Mononuclear cell (primary cell): Measurements from ENCODE around the gene MTFR1L. TPM values are rescaled to one million over a fixed set of nuclear protein-coding genes. Genes with fewer than 3 reads are reported as not detected.

ENCODE experiments used
- H3K27me3 ChIP-seq: 2 replicates; pipeline ENCODE4 v1.6.0; 2011; ENCODE audit warnings: low read length, control low read depth; ENCODE audit not compliant: insufficient read depth
- H3K4me1 ChIP-seq: 2 replicates; pipeline ENCODE4 v1.5.1; 2011; ENCODE audit warnings: mild to moderate bottlenecking, low read length, control low read depth; ENCODE audit not compliant: insufficient read depth
- H3K4me3 ChIP-seq: 2 replicates; pipeline ENCODE4 v1.5.1; 2011; ENCODE audit warnings: mild to moderate bottlenecking, low read length, moderate library complexity
- H3K9me3 ChIP-seq: 2 replicates; pipeline ENCODE4 v1.5.1; 2011; ENCODE audit warnings: low read depth, mild to moderate bottlenecking, control low read depth, low read length
- total RNA-seq: library from RNA; depleted of rRNA; stranded (reverse); fragments of >200 nt; gene quantifications from one replicate; pipeline ENCODE4 v1.2.3, GENCODE V29; 2012

The MTFR1L gene
- total RNA-seq, 1 donor: 17.0 TPM

- H3K4me1 ChIP-seq: no peaks in the 10 kb centered on the region
- no peaks in the 10 kb centered on the region for H3K27me3 ChIP-seq
- no peak overlapping the region for H3K4me3 ChIP-seq
- no peaks in the 10 kb centered on the region for H3K9me3 ChIP-seq
Measured at GRCh38 chr1:25782608-25783201, 37.0 kb upstream of the MTFR1L start.

- no peaks in the 10 kb centered on the region for H3K9me3 ChIP-seq
- no peaks in the 10 kb centered on the region for H3K27me3 ChIP-seq
- no peak overlapping the region for H3K4me3 ChIP-seq
- no peaks in the 10 kb centered on the region for H3K4me1 ChIP-seq
Measured at GRCh38 chr1:25784575-25785051, 35.1 kb upstream of the MTFR1L start.

- H3K27me3 ChIP-seq: no peaks in the 10 kb centered on the region
- no peaks in the 10 kb centered on the region for H3K9me3 ChIP-seq
- no peak overlapping the region for H3K4me3 ChIP-seq
Measured at GRCh38 chr1:25785333-25786067, 34.3 kb upstream of the MTFR1L start.

GRCh38 chr1:25786887-25787759 lies 32.6 kb upstream of the MTFR1L start:
- no peaks in the 10 kb centered on the region for H3K27me3 ChIP-seq
- H3K4me3 ChIP-seq: no peak overlapping the region

More at GRCh38 chr1:25785333-25786067, 34.3 kb upstream of the MTFR1L start:
- H3K4me1 ChIP-seq: no peaks in the 10 kb centered on the region

GRCh38 chr1:25787760-25788166 lies 32.0 kb upstream of the MTFR1L start:
- H3K27me3 ChIP-seq: no peaks in the 10 kb centered on the region
- H3K4me3 ChIP-seq: no peak overlapping the region

More at GRCh38 chr1:25786887-25787759, 32.6 kb upstream of the MTFR1L start:
- Histone ChIP-seq H3K9me3 (no peaks in the 10 kb centered on the region), H3K4me1 (no peaks in the 10 kb centered on the region)

GRCh38 chr1:25790472-25790871 lies 29.3 kb upstream of the MTFR1L start:
- Histone ChIP-seq H3K4me1 (no peaks in the 10 kb centered on the region), H3K4me3 (no peak overlapping the region), H3K27me3 (no peaks in the 10 kb centered on the region), H3K9me3 (no peaks in the 10 kb centered on the region)

More at GRCh38 chr1:25787760-25788166, 32.0 kb upstream of the MTFR1L start:
- Histone ChIP-seq H3K4me1 (no peaks in the 10 kb centered on the region), H3K9me3 (no peaks in the 10 kb centered on the region)

GRCh38 chr1:25792115-25792514 lies 27.6 kb upstream of the MTFR1L start:
- H3K4me1 ChIP-seq: peaks cover 12% of the 10 kb centered on the region
- no peaks in the 10 kb centered on the region for H3K9me3 ChIP-seq
- H3K4me3 ChIP-seq: no peak overlapping the region
- no peaks in the 10 kb centered on the region for H3K27me3 ChIP-seq

GRCh38 chr1:25793585-25794170 lies 26.1 kb upstream of the MTFR1L start:
- peaks cover 18% of the 10 kb centered on the region for H3K4me1 ChIP-seq
- H3K4me3 ChIP-seq: no peak overlapping the region
- H3K9me3 ChIP-seq: no peaks in the 10 kb centered on the region
- H3K27me3 ChIP-seq: no peaks in the 10 kb centered on the region

- Histone ChIP-seq H3K4me3 (no peak overlapping the region), H3K9me3 (no peaks in the 10 kb centered on the region), H3K4me1 (peaks cover 21% of the 10 kb centered on the region), H3K27me3 (no peaks in the 10 kb centered on the region)
Measured at GRCh38 chr1:25794325-25794724, 25.4 kb upstream of the MTFR1L start.

GRCh38 chr1:25795211-25795610 lies 24.5 kb upstream of the MTFR1L start:
- Histone ChIP-seq H3K9me3 (no peaks in the 10 kb centered on the region), H3K4me1 (peaks cover 26% of the 10 kb centered on the region), H3K27me3 (no peaks in the 10 kb centered on the region), H3K4me3 (no peak overlapping the region)

GRCh38 chr1:25795946-25796810 lies 23.6 kb upstream of the MTFR1L start:
- Histone ChIP-seq H3K4me1 (peaks cover 34% of the 10 kb centered on the region), H3K27me3 (no peaks in the 10 kb centered on the region), H3K4me3 (no peak overlapping the region), H3K9me3 (no peaks in the 10 kb centered on the region)

GRCh38 chr1:25796811-25797458 lies 22.8 kb upstream of the MTFR1L start:
- H3K4me3 ChIP-seq: no peak overlapping the region
- H3K4me1 ChIP-seq: peaks cover 41% of the 10 kb centered on the region
- H3K9me3 ChIP-seq: no peaks in the 10 kb centered on the region
- no peaks in the 10 kb centered on the region for H3K27me3 ChIP-seq

- H3K4me3 ChIP-seq: no peak overlapping the region
- H3K27me3 ChIP-seq: no peaks in the 10 kb centered on the region
- H3K4me1 ChIP-seq: peaks cover 50% of the 10 kb centered on the region
- no peaks in the 10 kb centered on the region for H3K9me3 ChIP-seq
Measured at GRCh38 chr1:25797939-25798338, 21.8 kb upstream of the MTFR1L start.
